Endodermal cell (in vitro differentiated cells): ENCODE measurements around the gene GFRA4. TPM values are rescaled to one million over a fixed set of nuclear protein-coding genes. Genes with fewer than 3 reads are reported as not detected.

Source experiments
- DNase-seq: peaks from one replicate; pipeline ENCODE4 v3.0.0-alpha.2; 2017
- H3K27ac ChIP-seq: 2 replicates; pipeline ENCODE4 v1.5.1; 2013; ENCODE audit warnings: mild to moderate bottlenecking, low read depth, low read length, moderate library complexity
- H3K27me3 ChIP-seq: 2 replicates; pipeline ENCODE4 v1.6.1; 2013; ENCODE audit warnings: mild to moderate bottlenecking, low read length, moderate library complexity; ENCODE audit not compliant: insufficient read depth, control insufficient read depth, poor library complexity, severe bottlenecking
- H3K36me3 ChIP-seq: 2 replicates; pipeline ENCODE4 v1.7.0; 2013; ENCODE audit warnings: mild to moderate bottlenecking, low read length, moderate library complexity; ENCODE audit not compliant: control insufficient read depth, insufficient read depth
- H3K4me1 ChIP-seq: one replicate; pipeline ENCODE4 v1.7.0; 2013; ENCODE audit warnings: low read length; ENCODE audit not compliant: control insufficient read depth, insufficient read depth
- H3K4me3 ChIP-seq: 2 replicates; pipeline ENCODE4 v1.5.1; 2013; ENCODE audit warnings: mild to moderate bottlenecking, low read length, moderate library complexity
- H3K9ac ChIP-seq: 2 replicates; pipeline ENCODE4 v1.6.1; 2013; ENCODE audit warnings: mild to moderate bottlenecking, low read length, moderate library complexity; ENCODE audit not compliant: poor library complexity, severe bottlenecking; ENCODE audit errors: extremely low read depth
- H3K9me3 ChIP-seq: 2 replicates; pipeline ENCODE4 v1.6.1; 2013; ENCODE audit warnings: mild to moderate bottlenecking, low read length, moderate library complexity; ENCODE audit not compliant: control insufficient read depth
- H3K27ac Mint-ChIP-seq: 2 replicates; pipeline ENCODE4 v1.8.0; 2020; ENCODE audit warnings: mixed read lengths
- H3K27me3 Mint-ChIP-seq: 2 replicates; pipeline ENCODE4 v1.8.0; 2021; ENCODE audit warnings: mild to moderate bottlenecking, mixed read lengths; ENCODE audit not compliant: insufficient read depth
- H3K36me3 Mint-ChIP-seq: 2 replicates; pipeline ENCODE4 v1.8.0; 2020; ENCODE audit warnings: low read depth, mixed read lengths
- H3K4me1 Mint-ChIP-seq: 2 replicates; pipeline ENCODE4 v1.8.0; 2020; ENCODE audit warnings: mixed read lengths
- H3K4me3 Mint-ChIP-seq: 2 replicates; pipeline ENCODE4 v1.8.0; 2020; ENCODE audit warnings: mild to moderate bottlenecking, moderate library complexity, mixed read lengths
- H3K9me3 Mint-ChIP-seq: 2 replicates; pipeline ENCODE4 v1.8.0; 2020; ENCODE audit warnings: mild to moderate bottlenecking, mixed read lengths
- WGBS, 2 experiments: methylation state at CpG; one replicate each; pipeline versions ENCODE4 v1.1.5 to v1.1.7; 2013; ENCODE audit warnings: missing lambda C conversion rate in 2 of 2, mixed read lengths in 1 of 2; ENCODE audit not compliant: insufficient coverage in 1 of 2, insufficient read length in 1 of 2; 5-methylcytosine and 5-hydroxymethylcytosine counted together
- total RNA-seq, 2 donors: library from RNA; stranded (reverse); fragmentation: NEBNext Ultra II Directional in 1 of 2; extraction: Animal tissue kit (Norgen Biotek cat#: 25700) in 1 of 2; gene quantifications; 2 replicates in 1 of 2; 3 replicates in 1 of 2; pipeline ENCODE4 v1.2.1, GENCODE V29; 2021
- TF ChIP-seq, protein P1 (sequence below): fragments of 200-600 bp; sonication (generic); conservative IDR thresholded peaks from 2 replicates; pipeline ENCODE4 v1.5.0; 2021; ENCODE audit warnings: antibody characterized with exemption, mild to moderate bottlenecking

Gene GFRA4
- total RNA-seq, 2 donors from 2014 or later, result not detected

DNA sequence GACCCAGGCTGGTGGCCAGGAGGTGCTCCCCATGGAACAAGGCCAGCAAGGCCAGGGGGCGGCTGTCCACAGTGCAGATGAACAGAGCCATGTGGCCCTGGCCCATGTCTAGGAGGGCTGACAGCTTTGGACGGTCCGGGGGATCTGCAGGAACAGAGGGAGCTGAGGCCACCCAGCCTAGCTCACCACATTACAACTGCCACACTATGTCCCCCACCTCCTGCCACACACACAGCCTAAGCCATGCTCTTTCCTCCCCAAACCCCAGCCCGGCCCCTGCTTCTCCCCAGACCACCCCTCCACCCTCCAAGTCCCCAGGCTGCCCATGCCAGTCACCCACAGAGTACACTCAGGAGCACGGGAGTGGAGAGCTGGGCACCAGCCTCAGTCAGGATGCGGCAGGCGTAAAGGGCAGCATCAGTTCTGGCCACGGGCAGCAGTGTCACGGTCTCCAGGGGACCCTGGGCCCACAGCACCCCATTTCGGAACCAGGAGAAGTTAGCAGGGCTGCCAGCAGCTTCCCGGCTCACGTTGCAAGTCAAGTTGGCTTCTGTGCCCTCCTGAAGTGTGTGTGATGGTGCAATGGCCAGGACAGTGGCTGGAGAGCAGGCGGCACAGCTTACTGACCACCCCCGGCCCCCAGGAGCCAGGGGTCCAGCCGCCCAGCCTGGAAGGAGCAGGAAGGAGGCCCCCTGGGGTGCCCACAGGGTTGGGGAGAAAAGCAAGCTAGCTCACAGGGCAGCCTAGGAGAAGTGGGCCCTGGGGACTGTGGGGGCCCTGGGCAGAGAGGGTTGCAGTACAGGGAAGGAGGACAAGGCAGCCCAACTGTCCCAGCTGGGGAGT lies 33.8 kb upstream of the GFRA4 start:
- no peaks in the 10 kb centered on the region for H3K36me3 Mint-ChIP-seq

DNA sequence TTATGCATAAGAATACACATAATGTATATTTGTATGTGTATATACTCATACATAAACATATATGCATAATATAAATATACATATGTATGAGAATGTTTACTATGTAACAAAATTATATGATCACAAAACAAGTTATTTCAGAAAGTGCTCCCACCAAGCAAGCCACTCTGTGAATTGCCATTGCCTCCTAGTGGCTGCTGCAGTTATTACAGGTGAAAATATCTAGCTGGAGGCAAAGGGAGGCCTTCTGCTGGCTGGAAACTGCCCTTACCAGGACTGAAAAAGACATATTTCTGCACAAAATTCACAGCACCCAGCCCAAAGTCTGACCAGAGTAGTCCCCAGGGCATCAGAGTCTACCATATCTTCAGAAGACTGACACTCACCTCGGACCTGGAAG lies 33.0 kb upstream of the GFRA4 start:
- Mint-ChIP-seq H3K27me3 (no peaks in the 10 kb centered on the region), H3K9me3 (peaks cover 2% of the 10 kb centered on the region), H3K36me3 (no peaks in the 10 kb centered on the region), H3K4me1 (no peaks in the 10 kb centered on the region), H3K4me3 (no peak overlapping the region), H3K27ac (no peak overlapping the region)
- TF ChIP-seq, protein P1, sequence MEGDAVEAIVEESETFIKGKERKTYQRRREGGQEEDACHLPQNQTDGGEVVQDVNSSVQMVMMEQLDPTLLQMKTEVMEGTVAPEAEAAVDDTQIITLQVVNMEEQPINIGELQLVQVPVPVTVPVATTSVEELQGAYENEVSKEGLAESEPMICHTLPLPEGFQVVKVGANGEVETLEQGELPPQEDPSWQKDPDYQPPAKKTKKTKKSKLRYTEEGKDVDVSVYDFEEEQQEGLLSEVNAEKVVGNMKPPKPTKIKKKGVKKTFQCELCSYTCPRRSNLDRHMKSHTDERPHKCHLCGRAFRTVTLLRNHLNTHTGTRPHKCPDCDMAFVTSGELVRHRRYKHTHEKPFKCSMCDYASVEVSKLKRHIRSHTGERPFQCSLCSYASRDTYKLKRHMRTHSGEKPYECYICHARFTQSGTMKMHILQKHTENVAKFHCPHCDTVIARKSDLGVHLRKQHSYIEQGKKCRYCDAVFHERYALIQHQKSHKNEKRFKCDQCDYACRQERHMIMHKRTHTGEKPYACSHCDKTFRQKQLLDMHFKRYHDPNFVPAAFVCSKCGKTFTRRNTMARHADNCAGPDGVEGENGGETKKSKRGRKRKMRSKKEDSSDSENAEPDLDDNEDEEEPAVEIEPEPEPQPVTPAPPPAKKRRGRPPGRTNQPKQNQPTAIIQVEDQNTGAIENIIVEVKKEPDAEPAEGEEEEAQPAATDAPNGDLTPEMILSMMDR, result peak; percentile 74
- peak; percentile 65 for DNase-seq
- H3K4me3 ChIP-seq, result no peak overlapping the region
- WGBS, 2 experiments, result 80 to 86% methylated on average over 1 of the region's 1 CpG
- no peaks in the 10 kb centered on the region for H3K4me1 ChIP-seq
- H3K9me3 ChIP-seq, result no peaks in the 10 kb centered on the region
- no peaks in the 10 kb centered on the region for H3K36me3 ChIP-seq
- H3K27me3 ChIP-seq, result no peaks in the 10 kb centered on the region
- no peak overlapping the region for H3K9ac ChIP-seq
- H3K27ac ChIP-seq, result no peak overlapping the region

More for the DNA sequence above, 33.8 kb upstream of the GFRA4 start:
- Mint-ChIP-seq H3K9me3 (peaks cover 2% of the 10 kb centered on the region), H3K27ac (no peak overlapping the region), H3K27me3 (no peaks in the 10 kb centered on the region), H3K4me1 (no peaks in the 10 kb centered on the region), H3K4me3 (no peak overlapping the region)
- no peaks in the 10 kb centered on the region for H3K4me1 ChIP-seq
- no peak overlapping the region for H3K27ac ChIP-seq
- WGBS, 2 experiments, result 86 to 93% methylated on average over 7 to 15 of the region's 15 CpGs
- TF ChIP-seq, protein P1, result no peak
- H3K9ac ChIP-seq, result no peak overlapping the region
- no peaks in the 10 kb centered on the region for H3K27me3 ChIP-seq
- H3K9me3 ChIP-seq, result no peaks in the 10 kb centered on the region
- peak; percentile 37 for DNase-seq
- H3K36me3 ChIP-seq, result no peaks in the 10 kb centered on the region
- no peak overlapping the region for H3K4me3 ChIP-seq

DNA sequence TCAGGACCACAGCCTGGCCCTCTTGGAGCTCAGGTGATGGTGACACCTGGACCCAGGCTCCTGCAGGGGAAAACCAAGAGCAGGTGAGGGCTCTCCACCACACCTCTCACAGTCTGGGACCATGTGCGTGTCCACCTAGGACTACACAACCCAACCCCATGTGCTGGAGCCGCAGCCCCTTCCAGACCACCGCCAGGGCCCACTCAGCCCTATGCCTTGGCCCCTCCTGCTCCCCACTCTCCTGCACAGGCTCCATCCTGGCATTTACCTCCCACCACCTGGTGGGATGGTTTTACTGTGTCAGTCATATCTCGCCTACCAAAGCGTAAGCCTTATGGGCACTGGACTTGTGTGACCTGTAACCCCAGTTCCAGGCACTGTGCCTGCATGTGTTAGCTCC lies 31.7 kb upstream of the GFRA4 start:
- Histone ChIP-seq H3K9ac (no peak overlapping the region), H3K27me3 (no peaks in the 10 kb centered on the region), H3K4me1 (no peaks in the 10 kb centered on the region), H3K36me3 (no peaks in the 10 kb centered on the region), H3K4me3 (no peak overlapping the region), H3K27ac (no peak overlapping the region), H3K9me3 (no peaks in the 10 kb centered on the region)
- H3K4me1 Mint-ChIP-seq, result no peaks in the 10 kb centered on the region
- H3K27me3 Mint-ChIP-seq, result no peaks in the 10 kb centered on the region
- no peak overlapping the region for H3K4me3 Mint-ChIP-seq
- TF ChIP-seq, protein P1, result no peak
- WGBS, 2 experiments, result 94 to 100% methylated on average over 2 to 5 of the region's 5 CpGs
- no peaks in the 10 kb centered on the region for H3K36me3 Mint-ChIP-seq
- H3K9me3 Mint-ChIP-seq, result peaks cover 2% of the 10 kb centered on the region
- H3K27ac Mint-ChIP-seq, result no peak overlapping the region
- DNase-seq, result peak; percentile 32
